ENCODE measurements around the gene NR3C2.
"Not testable (repeated sequence)": the region's sequence is repeated elsewhere in the genome, so short reads cannot be mapped to it uniquely, and the experiment has no call there.

NR3C2 gene

GRCh38 chr4:148192526-148192925 lies 249.7 kb downstream of the NR3C2 start:
- no peaks in the 10 kb centered on the region for H3F3A ChIP-seq (ENCODE audit: insufficient read depth)
- H4K20me1 ChIP-seq (ENCODE audit: low read depth, low read length): no peaks in the 10 kb centered on the region
- TF ChIP-seq CTCF (IDR thresholded peaks at IDR 0.05; ENCODE audit: insufficient read depth, low read length, poor library complexity, severe bottlenecking): no peak
- TF ChIP-seq EZH2phosphoT487 (conservative IDR thresholded peaks at IDR 0.05; ENCODE audit: low read length): no peak
- no peak overlapping the region for H2AFZ ChIP-seq (ENCODE audit: low read depth, low read length, severe bottlenecking)
- no peak overlapping the region for H3K9ac ChIP-seq (ENCODE audit: low read length)
- H3K4me3 ChIP-seq (ENCODE audit: insufficient read depth, low read length, poor library complexity, severe bottlenecking): no peak overlapping the region
- H3K4me2 ChIP-seq (ENCODE audit: low read depth, low read length, poor library complexity, severe bottlenecking): no peak overlapping the region
- no peaks in the 10 kb centered on the region for H3K36me3 ChIP-seq (ENCODE audit: low read length)
- H3K9me2 ChIP-seq (replicated peaks; ENCODE audit: insufficient read depth, low read length): no peaks in the 10 kb centered on the region
- H3K9me3 ChIP-seq (ENCODE audit: insufficient read depth, low read length): no peaks in the 10 kb centered on the region
- H3K27ac ChIP-seq (ENCODE audit: low read depth, low read length): no peak overlapping the region
- H3K79me2 ChIP-seq (ENCODE audit: insufficient read depth, low read length): no peaks in the 10 kb centered on the region
- no peaks in the 10 kb centered on the region for H3K27me3 ChIP-seq (ENCODE audit: low read length)

- not testable (repeated sequence) for H3K79me2 ChIP-seq (ENCODE audit: insufficient read depth, low read length); H3K9me2 ChIP-seq (replicated peaks; ENCODE audit: insufficient read depth, low read length); H4K20me1 ChIP-seq (ENCODE audit: low read depth, low read length); H3K27ac ChIP-seq (ENCODE audit: low read depth, low read length); H3F3A ChIP-seq (ENCODE audit: insufficient read depth); H3K9ac ChIP-seq (ENCODE audit: low read length); H3K36me3 ChIP-seq (ENCODE audit: low read length); H3K4me2 ChIP-seq (ENCODE audit: low read depth, low read length, poor library complexity, severe bottlenecking); H2AFZ ChIP-seq (ENCODE audit: low read depth, low read length, severe bottlenecking); H3K9me3 ChIP-seq (ENCODE audit: insufficient read depth, low read length); H3K27me3 ChIP-seq (ENCODE audit: low read length); H3K4me3 ChIP-seq (ENCODE audit: insufficient read depth, low read length, poor library complexity, severe bottlenecking)
Measured at GRCh38 chr4:148187454-148188222, 254.6 kb downstream of the NR3C2 start.

GRCh38 chr4:148184922-148185321 lies 257.3 kb downstream of the NR3C2 start:
- H3K36me3 ChIP-seq (ENCODE audit: low read length): no peaks in the 10 kb centered on the region

More at GRCh38 chr4:148184922-148185321, 257.3 kb downstream of the NR3C2 start:
- Histone ChIP-seq H3K4me2 (ENCODE audit: low read depth, low read length, poor library complexity, severe bottlenecking) (no peak overlapping the region), H3K9me2 (replicated peaks; ENCODE audit: insufficient read depth, low read length) (no peaks in the 10 kb centered on the region), H3K27ac (ENCODE audit: low read depth, low read length) (no peak overlapping the region), H3K9me3 (ENCODE audit: insufficient read depth, low read length) (no peaks in the 10 kb centered on the region), H3K27me3 (ENCODE audit: low read length) (no peaks in the 10 kb centered on the region), H3K4me3 (ENCODE audit: insufficient read depth, low read length, poor library complexity, severe bottlenecking) (no peak overlapping the region), H3K79me2 (ENCODE audit: insufficient read depth, low read length) (no peaks in the 10 kb centered on the region), H3K9ac (ENCODE audit: low read length) (no peak overlapping the region), H3F3A (ENCODE audit: insufficient read depth) (no peaks in the 10 kb centered on the region), H2AFZ (ENCODE audit: low read depth, low read length, severe bottlenecking) (no peak overlapping the region), H4K20me1 (ENCODE audit: low read depth, low read length) (no peaks in the 10 kb centered on the region)
- TF ChIP-seq EZH2phosphoT487 (conservative IDR thresholded peaks at IDR 0.05; ENCODE audit: low read length) (no peak), CTCF (IDR thresholded peaks at IDR 0.05; ENCODE audit: insufficient read depth, low read length, poor library complexity, severe bottlenecking) (no peak)
